ENCODE results near the gene LILRA6.
A peak's percentile ranks its signal among the peaks of the same experiment; 100 is the strongest.

LILRA6 gene

DNA sequence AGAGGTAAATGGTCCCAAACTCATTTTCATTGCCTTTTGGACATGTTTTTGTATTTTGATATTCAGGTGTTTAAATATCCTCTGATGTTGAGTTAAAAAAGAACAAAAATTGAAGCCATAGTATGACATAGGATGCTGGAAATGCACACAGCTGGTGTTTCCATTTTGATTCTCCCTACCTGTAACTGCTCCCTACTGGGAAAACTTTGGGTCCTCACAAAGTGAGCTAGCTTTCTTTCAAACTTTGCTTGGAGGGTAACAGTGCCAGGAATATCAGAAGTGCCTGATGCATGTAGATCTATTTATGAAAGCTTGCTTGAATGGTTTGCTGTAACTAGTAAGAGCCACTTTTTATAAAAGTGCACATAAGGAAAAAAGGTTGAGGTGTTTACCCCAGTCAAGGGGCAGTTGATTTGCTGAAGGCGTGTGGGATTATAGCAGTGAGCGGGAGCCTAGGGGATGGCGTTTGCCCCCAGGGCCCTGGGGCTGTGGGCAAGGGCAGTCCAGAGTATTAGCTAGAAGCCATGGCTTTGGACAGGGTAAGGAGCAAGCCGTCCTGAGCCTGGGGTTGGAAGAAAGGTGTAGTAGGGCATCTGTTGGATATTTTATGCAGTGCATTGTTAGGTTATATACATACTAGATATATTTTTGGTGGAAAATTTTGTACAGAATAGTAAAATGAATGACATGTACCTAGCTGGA, 37.7 kb downstream of the LILRA6 start:
- Histone ChIP-seq H3K27ac (peak overlapping the region; percentile 93), H3K27me3 (no peaks in the 10 kb centered on the region), H3K4me3 (ENCODE audit: low read depth in 1 of 2, low read length in 1 of 2) (peak overlapping the region; percentile 59 to 87), H3K9me3 (no peaks in the 10 kb centered on the region), H3K4me1 (ENCODE audit: control insufficient read depth in 1 of 2, insufficient read depth in 1 of 2, low read depth in 1 of 2, low read length in 1 of 2) (peaks cover 90 to 92% of the 10 kb centered on the region in 2 experiments), H3K36me3 (peaks cover 69% of the 10 kb centered on the region)
- TF ChIP-seq, protein P1, sequence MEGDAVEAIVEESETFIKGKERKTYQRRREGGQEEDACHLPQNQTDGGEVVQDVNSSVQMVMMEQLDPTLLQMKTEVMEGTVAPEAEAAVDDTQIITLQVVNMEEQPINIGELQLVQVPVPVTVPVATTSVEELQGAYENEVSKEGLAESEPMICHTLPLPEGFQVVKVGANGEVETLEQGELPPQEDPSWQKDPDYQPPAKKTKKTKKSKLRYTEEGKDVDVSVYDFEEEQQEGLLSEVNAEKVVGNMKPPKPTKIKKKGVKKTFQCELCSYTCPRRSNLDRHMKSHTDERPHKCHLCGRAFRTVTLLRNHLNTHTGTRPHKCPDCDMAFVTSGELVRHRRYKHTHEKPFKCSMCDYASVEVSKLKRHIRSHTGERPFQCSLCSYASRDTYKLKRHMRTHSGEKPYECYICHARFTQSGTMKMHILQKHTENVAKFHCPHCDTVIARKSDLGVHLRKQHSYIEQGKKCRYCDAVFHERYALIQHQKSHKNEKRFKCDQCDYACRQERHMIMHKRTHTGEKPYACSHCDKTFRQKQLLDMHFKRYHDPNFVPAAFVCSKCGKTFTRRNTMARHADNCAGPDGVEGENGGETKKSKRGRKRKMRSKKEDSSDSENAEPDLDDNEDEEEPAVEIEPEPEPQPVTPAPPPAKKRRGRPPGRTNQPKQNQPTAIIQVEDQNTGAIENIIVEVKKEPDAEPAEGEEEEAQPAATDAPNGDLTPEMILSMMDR (IDR thresholded peaks at IDR 0.05) = no peak

- Histone ChIP-seq H3K27me3 (no peaks in the 10 kb centered on the region), H3K36me3 (peaks cover 81% of the 10 kb centered on the region), H3K4me3 (ENCODE audit: low read depth in 1 of 2, low read length in 1 of 2) (peak overlapping the region; percentile 87 to 91), H3K4me1 (ENCODE audit: control insufficient read depth in 1 of 2, insufficient read depth in 1 of 2, low read depth in 1 of 2, low read length in 1 of 2) (peaks cover 79 to 81% of the 10 kb centered on the region in 2 experiments), H3K27ac (peak overlapping the region; percentile 93), H3K9me3 (no peaks in the 10 kb centered on the region)
- TF ChIP-seq, protein P1 (IDR thresholded peaks at IDR 0.05) = no peak
Observed at GRCh38 chr19:54203151-54203611, 39.4 kb downstream of the LILRA6 start.

DNA sequence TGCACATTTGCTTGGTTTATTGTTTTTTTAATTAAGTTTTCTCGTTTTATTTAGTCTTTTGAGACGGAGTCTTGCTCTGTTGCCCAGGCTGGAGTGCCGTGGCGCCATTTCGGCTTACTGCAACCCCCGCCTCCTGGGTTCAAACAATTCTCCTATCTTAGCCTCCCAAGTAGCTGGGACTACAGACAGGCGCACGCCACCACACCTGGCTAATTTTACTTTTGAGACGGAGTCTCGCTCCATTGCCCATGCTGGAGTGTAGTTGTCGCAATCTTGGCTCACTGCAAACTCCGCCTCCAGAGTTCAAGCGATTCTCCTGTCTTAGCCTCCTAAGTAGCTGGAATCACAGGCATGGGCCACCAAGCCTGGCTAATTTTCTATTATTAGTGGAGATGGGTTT, 40.6 kb downstream of the LILRA6 start:
- Histone ChIP-seq H3K9me3 (no peaks in the 10 kb centered on the region), H3K27me3 (no peaks in the 10 kb centered on the region), H3K4me1 (ENCODE audit: control insufficient read depth in 1 of 2, insufficient read depth in 1 of 2, low read depth in 1 of 2, low read length in 1 of 2) (peaks cover 70 to 72% of the 10 kb centered on the region in 2 experiments), H3K36me3 (peaks cover 84% of the 10 kb centered on the region), H3K27ac (peak overlapping the region; percentile 93), H3K4me3 (ENCODE audit: low read depth in 1 of 2, low read length in 1 of 2) (peak overlapping the region; percentile 87 to 91)
- TF ChIP-seq, protein P1 (IDR thresholded peaks at IDR 0.05) = no peak

GRCh38 chr19:54201172-54201701, 41.4 kb downstream of the LILRA6 start:
- peaks cover 84% of the 10 kb centered on the region for H3K36me3 ChIP-seq
- H3K9me3 ChIP-seq = no peaks in the 10 kb centered on the region
- TF ChIP-seq, protein P1 (IDR thresholded peaks at IDR 0.05) = no peak
- H3K4me1 ChIP-seq (ENCODE audit: control insufficient read depth in 1 of 2, insufficient read depth in 1 of 2, low read depth in 1 of 2, low read length in 1 of 2) = peaks cover 63 to 67% of the 10 kb centered on the region in 2 experiments
- H3K27me3 ChIP-seq = no peaks in the 10 kb centered on the region
- peak overlapping the region; percentile 93 for H3K27ac ChIP-seq
- peak overlapping the region; percentile 87 to 91 for H3K4me3 ChIP-seq (ENCODE audit: low read depth in 1 of 2, low read length in 1 of 2)

- Histone ChIP-seq H3K27me3 (no peaks in the 10 kb centered on the region), H3K9me3 (no peaks in the 10 kb centered on the region), H3K4me3 (ENCODE audit: low read depth in 1 of 2, low read length in 1 of 2) (peak overlapping the region in 1 of 2 experiments; percentile 87), H3K36me3 (peaks cover 82% of the 10 kb centered on the region), H3K27ac (peak overlapping the region; percentile 93), H3K4me1 (ENCODE audit: control insufficient read depth in 1 of 2, insufficient read depth in 1 of 2, low read depth in 1 of 2, low read length in 1 of 2) (peaks cover 44 to 49% of the 10 kb centered on the region in 2 experiments)
- TF ChIP-seq, protein P1 (IDR thresholded peaks at IDR 0.05) = no peak
Observed at GRCh38 chr19:54199401-54199800, 43.2 kb downstream of the LILRA6 start.
